GM18873 (cell line): ENCODE measurements around the gene SLC40A1.

ENCODE experiments used
- ATAC-seq: cut with Tn5 transposase; IDR thresholded peaks from one replicate; pipeline ENCODE4 v1.9.1; 2021; ENCODE audit warnings: mild to moderate bottlenecking, moderate library complexity, moderate number of reproducible peaks; ENCODE audit not compliant: unreplicated experiment, low FRiP score

Gene SLC40A1

GRCh38 chr2:189517847-189518535, 62.6 kb downstream of the SLC40A1 start:
- ATAC-seq = no peak

GRCh38 chr2:189516546-189516945, 64.0 kb downstream of the SLC40A1 start:
- no peak for ATAC-seq

- no peak for ATAC-seq
Observed at GRCh38 chr2:189515264-189515663, 65.3 kb downstream of the SLC40A1 start.

- ATAC-seq = no peak
Observed at GRCh38 chr2:189514104-189514503, 66.5 kb downstream of the SLC40A1 start.

- ATAC-seq = no peak
Observed at GRCh38 chr2:189512879-189513278, 67.7 kb downstream of the SLC40A1 start.

GRCh38 chr2:189511960-189512319, 68.6 kb downstream of the SLC40A1 start:
- ATAC-seq = no peak

- ATAC-seq = no peak
Observed at GRCh38 chr2:189511210-189511959, 69.2 kb downstream of the SLC40A1 start.
